GM04504 (cell line): ENCODE measurements around the gene ZMIZ1.

ENCODE experiments used
- DNase-seq: peaks from one replicate; pipeline ENCODE4 v3.0.0-alpha.2; 2012; ENCODE audit warnings: low read depth

Gene ZMIZ1

DNA sequence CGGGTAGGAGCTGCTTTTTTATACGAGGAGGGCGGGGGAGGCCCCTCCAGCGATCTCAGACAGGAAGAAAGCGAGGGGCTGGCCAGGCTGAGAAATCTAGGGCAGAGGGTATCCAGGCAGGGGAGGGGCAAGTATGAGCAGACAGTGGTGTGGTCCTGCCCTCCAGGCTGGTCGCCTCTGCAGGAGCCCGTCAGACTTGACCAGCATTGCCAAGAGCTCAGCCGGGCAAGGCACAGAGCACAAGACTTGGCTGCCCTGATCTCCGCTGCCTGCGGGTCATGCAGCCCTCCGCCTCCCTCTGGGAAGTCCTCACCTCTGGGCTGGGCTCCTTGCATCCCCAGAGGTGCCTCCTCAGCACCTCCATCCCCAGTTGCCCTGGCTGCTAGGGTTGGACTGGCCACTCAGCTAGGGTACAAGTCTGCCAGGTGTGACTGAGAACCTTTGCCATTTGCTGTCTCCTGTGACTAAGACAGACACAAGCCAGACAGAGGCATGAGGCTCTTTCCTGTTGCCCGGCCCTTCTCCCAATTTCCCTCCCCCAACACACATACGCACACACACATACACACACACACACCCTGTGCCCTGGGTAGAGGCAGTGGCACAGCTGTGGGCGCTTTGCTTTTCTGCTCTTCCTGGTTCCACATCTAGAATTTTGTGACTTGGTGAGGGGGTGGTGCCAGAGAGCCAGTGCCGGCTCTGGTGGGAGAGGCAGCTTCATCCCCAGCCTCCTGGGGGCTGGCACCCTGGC, 219.4 kb downstream of the ZMIZ1 start:
- DNase-seq: no peak

DNA sequence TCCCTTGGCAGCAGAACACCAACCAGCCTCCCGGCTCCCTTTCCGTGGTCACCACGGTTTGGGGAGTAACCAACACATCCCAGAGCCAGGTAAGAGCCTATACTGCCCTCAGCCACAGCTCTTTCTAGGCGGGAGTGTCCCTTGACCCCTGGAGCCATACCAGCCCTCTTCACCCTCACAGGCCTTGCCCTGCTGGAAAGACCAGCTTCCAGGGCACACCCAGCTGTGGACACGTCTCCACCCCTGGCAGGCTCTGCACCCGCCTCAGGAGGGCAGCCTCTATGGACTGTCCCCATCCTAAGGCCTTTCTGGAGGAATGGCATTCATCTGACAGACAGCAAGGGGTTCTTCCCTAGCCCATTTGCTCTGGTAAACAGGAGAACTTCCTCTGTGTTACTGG, 221.0 kb downstream of the ZMIZ1 start:
- no peak for DNase-seq

DNA sequence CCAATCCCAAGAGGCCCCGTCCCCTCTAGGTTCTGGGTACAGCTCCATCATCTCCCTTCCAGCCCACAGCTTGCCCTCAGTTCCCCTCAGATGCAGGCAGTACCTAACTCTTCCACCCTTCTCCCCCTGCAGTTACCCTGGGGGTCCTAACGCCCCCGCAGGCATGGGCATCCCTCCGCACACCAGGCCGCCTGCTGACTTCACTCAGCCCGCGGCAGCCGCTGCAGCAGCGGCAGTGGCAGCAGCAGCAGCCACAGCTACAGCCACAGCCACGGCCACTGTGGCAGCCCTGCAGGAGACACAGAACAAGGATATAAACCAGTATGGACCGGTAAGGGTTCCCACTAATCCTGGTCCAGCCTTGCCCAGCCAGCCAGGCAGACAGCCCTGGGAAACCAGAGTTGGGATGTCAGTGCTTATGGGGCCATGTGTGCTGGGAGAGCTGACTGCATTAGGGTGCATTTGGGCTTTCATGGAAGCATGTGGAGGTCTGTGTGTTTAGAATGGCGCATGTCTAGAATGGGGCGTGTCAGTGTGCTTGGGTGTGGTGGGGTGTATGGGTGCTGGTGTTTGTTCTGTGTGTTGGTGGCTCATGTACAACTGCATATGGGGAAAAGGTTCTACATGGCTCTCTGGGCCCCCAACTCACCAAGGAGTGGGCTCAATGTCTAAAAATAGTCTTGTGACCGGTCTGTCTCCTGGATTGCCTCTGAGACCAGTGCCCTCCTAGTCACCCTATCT, 223.4 kb downstream of the ZMIZ1 start:
- DNase-seq: no peak

DNA sequence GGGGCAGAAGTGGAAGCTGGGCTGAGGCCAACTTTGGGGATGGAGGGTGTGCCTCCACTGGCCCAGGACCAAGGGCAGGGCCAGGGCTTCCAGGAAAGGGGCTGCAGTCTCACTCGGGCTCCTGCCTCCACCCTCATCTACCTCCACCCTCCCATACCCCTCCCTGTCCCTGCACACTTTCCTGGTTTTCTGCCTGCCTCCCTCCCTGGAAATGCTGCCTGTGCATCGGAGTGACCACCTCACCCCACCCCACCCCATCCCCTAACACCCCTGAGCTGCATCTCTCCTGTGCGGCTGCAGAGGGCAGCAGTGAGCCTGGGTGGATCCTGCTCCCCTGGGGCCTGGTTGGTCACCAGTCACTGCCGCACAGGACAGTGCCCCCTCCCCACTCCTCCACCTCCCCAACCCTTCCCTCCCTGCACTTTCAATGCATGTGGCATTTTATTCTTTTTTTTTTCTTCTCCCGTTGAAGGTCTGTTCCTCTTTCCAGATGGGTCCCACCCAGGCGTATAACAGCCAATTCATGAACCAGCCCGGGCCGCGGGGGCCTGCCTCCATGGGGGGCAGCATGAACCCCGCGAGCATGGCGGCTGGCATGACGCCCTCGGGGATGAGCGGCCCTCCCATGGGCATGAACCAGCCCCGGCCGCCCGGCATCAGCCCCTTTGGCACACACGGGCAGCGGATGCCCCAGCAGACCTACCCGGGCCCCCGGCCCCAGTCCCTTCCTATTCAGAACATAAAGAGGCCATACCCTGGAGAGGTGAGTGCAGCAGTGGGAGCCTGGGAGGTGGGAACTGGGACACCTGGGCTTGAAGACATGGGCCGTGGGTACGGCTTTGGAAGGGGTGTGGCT, 224.4 kb downstream of the ZMIZ1 start:
- no peak for DNase-seq

DNA sequence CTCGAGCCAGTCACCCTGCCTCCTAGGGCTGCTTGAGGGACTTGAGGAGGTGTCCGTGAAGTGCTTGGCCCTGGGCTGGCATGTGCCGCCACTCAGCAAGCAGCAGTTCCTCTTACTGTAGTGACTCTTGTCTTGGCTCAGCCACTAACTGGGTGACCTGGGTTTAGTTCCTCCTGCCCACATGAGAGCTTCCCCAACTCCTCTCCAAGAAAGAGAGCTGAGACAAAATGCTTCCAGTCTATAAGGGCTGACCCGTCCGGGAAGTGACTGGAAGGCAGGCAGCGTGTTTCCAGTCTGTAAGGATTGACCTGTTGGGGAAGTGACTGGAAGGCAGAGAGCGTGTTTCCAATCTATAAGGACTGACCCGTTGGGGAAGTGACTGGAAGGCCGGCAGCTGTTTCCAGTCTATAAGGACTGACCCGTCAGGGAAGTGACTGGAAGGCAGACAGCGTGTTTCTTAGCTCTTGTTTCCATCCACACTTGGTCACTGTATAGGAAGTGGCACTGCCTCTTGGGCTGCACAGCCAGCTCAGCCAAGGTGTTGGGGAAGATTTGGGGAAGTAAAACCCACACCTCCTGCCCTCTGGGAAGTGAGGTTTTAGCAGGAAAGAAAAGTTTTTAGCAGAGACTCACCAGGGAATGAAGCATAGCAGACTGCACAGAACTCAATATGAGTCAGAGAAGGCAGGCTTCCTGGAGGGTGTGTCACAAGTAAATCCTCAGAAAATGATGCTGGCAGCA, 225.2 kb downstream of the ZMIZ1 start:
- no peak for DNase-seq

DNA sequence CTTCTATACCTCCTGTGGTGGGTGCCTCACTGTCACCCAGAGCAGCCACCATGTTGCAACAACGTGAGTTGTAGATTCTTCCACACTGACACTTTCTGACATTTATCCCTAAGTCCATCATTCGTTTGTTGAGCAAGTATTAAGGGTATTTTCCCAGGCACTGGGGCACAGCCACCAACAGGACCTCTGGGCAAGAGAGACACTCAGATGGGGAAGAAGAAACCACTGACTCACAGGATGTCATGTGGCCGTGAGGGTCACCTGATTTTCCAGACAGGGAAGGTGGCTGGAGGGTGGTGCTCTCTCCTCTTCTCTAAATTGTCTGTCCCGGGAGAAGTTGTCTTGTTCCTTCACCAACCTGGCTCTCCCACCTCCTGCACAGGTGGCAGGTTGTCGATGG, 226.8 kb downstream of the ZMIZ1 start:
- no peak for DNase-seq

DNA sequence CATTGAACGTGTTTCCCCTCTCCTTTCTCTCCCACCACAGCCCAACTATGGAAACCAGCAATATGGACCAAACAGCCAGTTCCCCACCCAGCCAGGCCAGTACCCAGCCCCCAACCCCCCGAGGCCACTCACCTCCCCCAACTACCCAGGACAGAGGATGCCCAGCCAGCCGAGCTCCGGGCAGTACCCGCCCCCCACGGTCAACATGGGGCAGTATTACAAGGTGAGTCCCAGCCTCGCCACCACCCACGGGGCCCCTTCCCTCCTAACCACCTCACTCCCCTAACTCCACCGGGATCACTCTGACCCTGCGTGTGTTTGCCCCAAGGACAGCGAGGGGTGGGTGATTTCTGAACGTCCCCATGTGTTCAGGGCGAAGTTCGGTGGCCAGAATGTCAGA, 227.7 kb downstream of the ZMIZ1 start:
- DNase-seq: no peak

DNA sequence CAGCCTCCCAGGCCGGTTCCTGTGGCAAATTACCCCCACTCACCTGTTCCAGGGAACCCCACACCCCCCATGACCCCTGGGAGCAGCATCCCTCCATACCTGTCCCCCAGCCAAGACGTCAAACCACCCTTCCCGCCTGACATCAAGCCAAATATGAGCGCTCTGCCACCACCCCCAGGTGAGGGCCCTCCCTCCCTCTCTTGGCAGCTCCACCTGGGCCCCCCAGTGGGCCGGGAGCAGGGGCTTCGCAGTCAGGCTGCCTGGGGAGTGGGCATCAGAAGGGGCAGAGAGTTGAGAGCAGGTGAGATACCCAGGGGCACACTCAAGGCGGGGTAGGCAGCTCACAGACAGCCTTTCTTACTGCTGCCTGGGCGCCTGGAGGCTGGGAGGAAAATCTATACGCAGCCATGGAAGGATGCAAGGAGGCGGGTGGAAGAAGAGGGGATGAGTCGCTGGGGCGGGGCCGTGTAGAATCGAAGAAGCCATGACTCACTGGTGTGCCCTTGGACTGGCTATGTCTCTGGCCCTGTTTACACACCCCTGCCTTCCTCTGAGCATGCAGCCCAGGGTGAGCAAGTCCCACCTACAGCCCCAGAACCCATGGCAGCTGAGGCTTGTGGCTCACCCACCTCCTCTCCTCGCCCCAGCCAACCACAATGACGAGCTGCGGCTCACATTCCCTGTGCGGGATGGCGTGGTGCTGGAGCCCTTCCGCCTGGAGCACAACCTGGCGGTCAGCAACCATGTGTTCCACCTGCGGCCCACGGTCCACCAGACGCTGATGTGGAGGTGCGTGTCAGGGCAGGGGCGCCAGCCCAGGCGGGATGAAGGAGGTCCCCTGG, 229.9 kb downstream of the ZMIZ1 start:
- peak; percentile 86 for DNase-seq

DNA sequence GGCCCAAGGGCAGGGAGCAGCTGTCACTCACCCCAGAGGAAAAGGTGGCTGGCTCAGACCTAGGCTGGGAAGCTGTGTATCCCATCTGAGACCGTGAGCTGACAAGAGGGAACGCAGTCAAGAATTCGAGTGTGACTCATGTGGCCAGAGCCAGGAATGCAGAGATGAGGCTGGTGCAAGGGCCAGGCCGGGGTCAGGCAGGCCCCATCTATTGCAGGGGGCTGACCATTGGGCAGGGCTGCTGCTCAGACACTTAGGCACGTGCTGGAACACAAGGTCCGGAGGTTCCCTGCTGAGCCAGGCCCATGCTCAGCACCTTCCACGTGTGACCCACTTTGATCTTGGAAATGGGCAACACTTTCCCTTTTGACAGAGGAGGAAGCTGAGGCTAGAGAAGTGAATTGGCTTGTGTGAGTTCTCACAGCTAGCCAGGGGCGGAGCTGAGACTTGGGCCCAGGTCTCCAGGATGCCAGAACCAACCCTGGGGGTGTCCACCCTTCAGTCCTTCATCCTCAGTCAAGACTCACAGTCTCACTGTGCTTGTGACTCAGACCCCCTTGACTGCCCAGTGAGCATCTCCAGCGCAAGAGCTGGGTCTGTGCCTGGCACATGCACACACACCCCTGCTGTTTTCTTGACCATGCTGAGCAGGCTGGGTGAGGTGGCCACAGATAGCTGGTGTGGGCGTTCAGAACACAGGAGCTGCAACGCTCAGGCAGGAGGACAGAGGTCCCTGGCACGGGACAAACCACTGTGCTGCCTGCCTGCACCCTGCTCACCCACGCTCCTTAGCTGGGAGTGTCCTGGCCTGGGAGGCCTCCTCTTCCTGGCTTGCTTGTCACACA, 230.9 kb downstream of the ZMIZ1 start:
- DNase-seq: peak; percentile 86

DNA sequence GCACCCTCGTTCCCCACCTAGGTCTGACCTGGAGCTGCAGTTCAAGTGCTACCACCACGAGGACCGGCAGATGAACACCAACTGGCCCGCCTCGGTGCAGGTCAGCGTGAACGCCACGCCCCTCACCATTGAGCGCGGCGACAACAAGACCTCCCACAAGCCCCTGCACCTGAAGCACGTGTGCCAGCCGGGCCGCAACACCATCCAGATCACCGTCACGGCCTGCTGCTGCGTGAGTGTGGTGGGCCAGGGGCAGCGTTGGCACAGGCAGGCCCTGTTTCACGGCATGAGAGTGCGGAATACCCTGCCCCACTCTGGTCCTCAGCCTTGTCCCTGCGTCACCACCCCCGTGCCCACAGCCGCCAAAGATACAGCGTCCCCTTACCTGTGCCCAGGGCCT, 231.9 kb downstream of the ZMIZ1 start:
- no peak for DNase-seq

DNA sequence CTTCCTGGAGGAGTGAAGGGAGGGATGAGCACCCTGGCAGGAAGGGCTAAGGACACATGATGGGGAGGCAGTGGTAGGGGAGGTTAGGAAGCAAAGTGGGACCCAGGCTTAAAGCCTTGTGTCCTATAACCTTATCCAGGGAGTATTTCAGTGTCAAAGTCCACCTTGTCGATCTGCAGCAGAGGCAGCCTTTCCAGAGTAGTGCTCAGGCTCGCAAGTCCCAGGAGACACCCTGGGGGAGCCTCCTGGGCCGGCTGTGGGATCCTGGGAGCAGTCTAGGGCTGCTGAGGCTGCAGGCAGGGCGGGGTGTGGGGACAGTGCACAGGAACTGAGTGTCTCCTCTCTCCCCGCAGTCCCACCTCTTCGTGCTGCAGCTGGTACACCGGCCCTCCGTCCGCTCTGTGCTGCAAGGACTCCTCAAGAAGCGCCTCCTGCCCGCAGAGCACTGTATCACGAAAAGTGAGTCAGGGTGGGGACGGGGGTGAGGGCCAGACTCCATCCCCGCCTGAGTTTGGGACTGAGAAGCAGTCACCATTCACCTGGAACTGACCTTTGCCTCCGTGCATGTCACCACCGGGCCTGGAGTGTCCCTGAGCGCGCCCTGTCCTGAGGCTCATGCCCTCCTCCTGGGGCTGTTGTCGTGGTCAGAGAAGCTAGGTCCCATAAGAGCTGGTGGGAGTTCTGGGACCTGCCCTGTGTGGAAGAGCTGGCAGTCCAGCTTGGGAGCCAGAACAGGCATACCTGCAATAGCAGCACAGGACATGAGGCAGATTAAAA, 233.2 kb downstream of the ZMIZ1 start:
- DNase-seq: no peak

DNA sequence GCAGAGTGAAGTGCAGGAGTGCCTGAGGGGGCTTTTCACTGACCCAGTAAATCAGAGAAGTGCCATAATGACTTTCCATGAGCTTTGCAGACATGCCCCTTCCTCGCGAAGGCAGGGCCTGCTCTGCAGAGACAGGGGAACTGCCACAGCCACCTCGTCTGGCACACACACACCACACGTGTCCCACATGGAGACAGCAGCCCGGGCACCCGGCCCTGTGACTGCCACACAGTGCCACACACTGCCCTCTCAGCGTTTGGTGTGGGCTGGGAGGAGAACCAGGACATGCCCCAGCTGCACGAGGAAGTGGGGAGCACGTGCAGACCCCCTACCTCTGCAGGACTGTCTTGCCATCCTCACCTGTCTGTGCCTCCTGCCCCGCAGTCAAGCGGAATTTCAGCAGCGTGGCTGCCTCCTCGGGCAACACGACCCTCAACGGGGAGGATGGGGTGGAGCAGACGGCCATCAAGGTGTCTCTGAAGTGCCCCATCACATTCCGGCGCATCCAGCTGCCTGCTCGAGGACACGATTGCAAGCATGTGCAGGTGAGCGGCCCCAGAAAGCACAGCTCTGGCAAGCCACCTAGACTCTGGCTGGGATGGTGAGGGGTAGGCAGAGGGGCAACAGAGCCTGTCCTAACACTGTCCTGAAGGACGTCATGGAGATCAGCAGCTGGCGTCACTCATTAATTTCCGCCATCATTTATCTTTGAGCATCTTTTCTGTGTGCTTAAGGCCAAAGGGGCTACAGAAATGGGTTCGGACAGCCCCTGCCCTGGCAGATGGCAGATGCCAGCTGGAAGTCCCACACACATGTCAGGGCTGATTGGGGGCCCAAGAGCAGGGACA, 235.1 kb downstream of the ZMIZ1 start:
- DNase-seq: no peak

DNA sequence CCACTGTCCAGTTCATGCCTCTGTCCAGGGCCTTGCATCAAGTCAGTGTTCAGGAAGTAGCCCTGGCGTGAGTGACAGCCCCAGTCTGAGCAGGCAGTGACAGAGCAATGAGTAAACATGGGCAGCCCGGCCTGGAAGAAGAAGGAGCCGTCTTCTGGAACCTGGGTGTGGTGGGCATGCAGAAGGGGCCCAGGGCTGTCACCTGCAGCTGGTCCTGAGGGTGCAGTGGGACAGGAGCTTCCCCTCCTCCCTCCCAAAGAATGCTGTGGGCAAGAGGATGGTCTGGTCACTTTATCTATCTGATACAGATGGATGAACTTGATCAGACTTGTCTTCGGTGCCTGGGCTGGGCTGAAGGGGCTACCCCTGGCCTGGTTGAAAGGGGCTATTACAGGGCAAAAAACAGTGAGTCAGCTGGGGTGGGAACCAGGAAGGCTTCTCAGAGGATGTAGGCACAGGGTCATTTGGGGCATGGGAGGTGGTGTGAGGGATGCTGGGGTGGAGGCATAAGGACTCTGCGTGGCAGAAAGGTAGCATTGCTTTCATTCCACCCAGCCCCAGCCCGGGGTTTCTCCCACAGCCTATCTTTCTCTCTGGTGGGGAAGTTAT, 235.8 kb downstream of the ZMIZ1 start:
- DNase-seq: no peak

DNA sequence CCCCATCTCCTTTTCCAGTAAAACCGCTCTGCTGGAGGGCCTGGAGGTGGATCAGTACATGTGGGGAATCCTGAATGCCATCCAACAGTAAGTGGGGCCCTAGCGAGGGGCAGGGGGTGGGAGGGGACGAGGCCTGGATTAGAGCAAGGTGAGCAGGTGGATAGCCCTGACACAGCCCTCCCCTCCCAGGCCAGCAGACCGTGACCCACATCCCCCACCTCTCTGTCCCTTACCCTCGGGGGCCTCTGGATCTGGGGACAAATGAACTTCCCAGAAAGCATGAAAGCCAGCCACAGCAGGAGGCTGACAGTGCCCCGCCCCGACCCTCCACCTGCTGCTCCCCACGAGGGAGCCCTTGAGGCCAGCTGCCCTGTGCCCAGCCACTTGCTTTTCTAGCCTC, 236.7 kb downstream of the ZMIZ1 start:
- DNase-seq: no peak

DNA sequence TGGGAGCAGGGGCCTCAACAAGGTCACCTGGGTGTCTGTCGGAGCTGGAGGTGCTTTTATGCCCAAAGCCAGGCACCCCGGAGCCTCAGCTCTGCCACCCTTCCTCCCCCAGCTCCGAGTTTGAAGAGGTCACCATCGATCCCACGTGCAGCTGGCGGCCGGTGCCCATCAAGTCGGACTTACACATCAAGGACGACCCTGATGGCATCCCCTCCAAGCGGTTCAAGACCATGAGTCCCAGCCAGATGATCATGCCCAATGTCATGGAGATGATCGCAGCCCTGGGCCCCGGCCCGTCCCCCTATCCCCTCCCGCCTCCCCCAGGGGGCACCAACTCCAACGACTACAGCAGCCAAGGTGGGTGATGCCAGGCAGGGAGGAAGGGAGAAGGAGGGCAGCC, 237.2 kb downstream of the ZMIZ1 start:
- DNase-seq: no peak

DNA sequence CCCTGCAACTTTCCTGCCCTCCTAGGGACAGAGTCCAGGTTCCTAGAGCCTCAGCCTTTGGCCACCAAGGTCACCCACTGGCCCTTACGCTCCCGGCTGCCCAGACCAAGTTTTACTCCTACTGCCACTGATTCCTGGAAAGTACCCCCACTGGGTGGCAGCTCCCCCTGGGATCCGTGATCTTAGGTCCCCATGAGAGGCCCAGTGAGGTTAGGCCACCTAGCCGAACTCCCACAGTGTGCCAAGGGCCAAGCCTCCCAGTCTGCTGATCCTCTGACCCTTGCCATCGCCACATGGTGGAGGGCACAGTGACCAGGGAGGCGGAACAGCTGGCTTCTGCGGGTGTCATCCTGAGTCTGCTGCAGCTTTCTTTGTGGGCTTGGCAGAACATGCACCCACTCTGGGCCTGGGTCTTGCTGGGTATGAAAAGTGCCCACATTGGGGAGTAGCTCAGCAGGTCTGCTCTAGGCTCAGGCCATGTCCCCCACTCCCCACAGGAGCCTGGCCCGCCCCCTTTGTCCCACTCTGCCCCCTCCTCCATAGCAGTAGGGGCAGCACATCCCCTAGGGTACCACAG, 238.0 kb downstream of the ZMIZ1 start:
- DNase-seq: no peak

DNA sequence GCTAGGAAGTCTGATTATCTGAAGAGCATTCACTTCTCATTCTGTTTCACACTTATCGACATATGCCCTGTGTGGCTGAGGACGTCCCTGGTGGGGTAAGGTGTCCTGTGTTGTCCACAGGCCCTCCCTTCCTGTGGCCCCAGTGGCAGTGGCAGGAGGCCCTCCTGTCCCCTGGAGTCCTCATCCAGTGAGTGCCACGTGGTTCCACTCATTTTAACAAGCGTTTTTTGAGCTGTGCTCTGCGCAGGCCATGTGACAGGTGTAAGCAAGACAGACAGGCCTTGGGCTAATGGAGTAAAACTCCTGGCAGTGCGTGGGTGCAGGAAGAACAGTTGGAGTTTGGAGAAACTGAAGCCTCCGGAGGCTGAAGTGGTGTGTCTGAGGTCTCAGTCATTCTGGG, 239.2 kb downstream of the ZMIZ1 start:
- DNase-seq: no peak
